ENCODE results near the gene PARP12. TPM values are rescaled to one million over a fixed set of nuclear protein-coding genes. Genes with fewer than 3 reads are reported as not detected.

Gene PARP12
- polyA plus RNA-seq, 1 experiment = 17.1 TPM

GRCh38 chr7:140033779-140034363 lies 28.9 kb downstream of the PARP12 start:
- H3K4me3 ChIP-seq (ENCODE audit: low read depth, low read length) = no peak overlapping the region
- H3K27me3 ChIP-seq (ENCODE audit: control insufficient read depth, insufficient read depth, low read length) = no peaks in the 10 kb centered on the region
- H3K27ac ChIP-seq (ENCODE audit: low read depth, low read length) = no peak overlapping the region
- DNase-seq (ENCODE audit: low read depth, low spot score) = no peak
- POLR2A ChIA-PET = no interaction called here
- CTCF ChIA-PET = interaction anchor here (1.1 kb wide), 1 partner anchor 603 kb away, joined by 6 read pairs; no protein-coding TSS in a partner anchor
- TF ChIP-seq CTCF (IDR thresholded peaks at IDR 0.05; ENCODE audit: low read depth, low read length) = no peak
- H3K9me3 ChIP-seq (ENCODE audit: control insufficient read depth, insufficient read depth, low read length) = no peaks in the 10 kb centered on the region

- Histone ChIP-seq H3K27ac (ENCODE audit: low read depth, low read length) (no peak overlapping the region), H3K4me3 (ENCODE audit: low read depth, low read length) (no peak overlapping the region), H3K9me3 (ENCODE audit: control insufficient read depth, insufficient read depth, low read length) (no peaks in the 10 kb centered on the region), H3K27me3 (ENCODE audit: control insufficient read depth, insufficient read depth, low read length) (no peaks in the 10 kb centered on the region)
- POLR2A ChIA-PET = no interaction called here
- no peak for TF ChIP-seq CTCF (IDR thresholded peaks at IDR 0.05; ENCODE audit: low read depth, low read length)
- CTCF ChIA-PET = interaction anchor here (1.1 kb wide), 1 partner anchor 602 kb away, joined by 6 read pairs; no protein-coding TSS in a partner anchor
- no peak for DNase-seq (ENCODE audit: low read depth, low spot score)
These were observed 29.7 kb downstream of the PARP12 start for GRCh38 chr7:140033036-140033435.

GRCh38 chr7:140031364-140031763 lies 31.4 kb downstream of the PARP12 start:
- H3K27me3 ChIP-seq (ENCODE audit: control insufficient read depth, insufficient read depth, low read length) = no peaks in the 10 kb centered on the region
- DNase-seq (ENCODE audit: low read depth, low spot score) = no peak
- POLR2A ChIA-PET = no interaction called here
- H3K27ac ChIP-seq (ENCODE audit: low read depth, low read length) = no peak overlapping the region
- no peak overlapping the region for H3K4me3 ChIP-seq (ENCODE audit: low read depth, low read length)
- CTCF ChIA-PET = no interaction called here
- TF ChIP-seq CTCF (IDR thresholded peaks at IDR 0.05; ENCODE audit: low read depth, low read length) = no peak
- H3K9me3 ChIP-seq (ENCODE audit: control insufficient read depth, insufficient read depth, low read length) = no peaks in the 10 kb centered on the region

GRCh38 chr7:140029072-140029471 lies 33.7 kb downstream of the PARP12 start:
- no peak for DNase-seq (ENCODE audit: low read depth, low spot score)
- no peak overlapping the region for H3K4me3 ChIP-seq (ENCODE audit: low read depth, low read length)
- POLR2A ChIA-PET = no interaction called here
- H3K27ac ChIP-seq (ENCODE audit: low read depth, low read length) = no peak overlapping the region
- no peak for TF ChIP-seq CTCF (IDR thresholded peaks at IDR 0.05; ENCODE audit: low read depth, low read length)
- H3K9me3 ChIP-seq (ENCODE audit: control insufficient read depth, insufficient read depth, low read length) = no peaks in the 10 kb centered on the region
- no peaks in the 10 kb centered on the region for H3K27me3 ChIP-seq (ENCODE audit: control insufficient read depth, insufficient read depth, low read length)
- CTCF ChIA-PET = no interaction called here

- H3K4me3 ChIP-seq (ENCODE audit: low read depth, low read length) = no peak overlapping the region
- ChIA-PET CTCF (no interaction called here), POLR2A (no interaction called here)
- H3K27me3 ChIP-seq (ENCODE audit: control insufficient read depth, insufficient read depth, low read length) = no peaks in the 10 kb centered on the region
- no peaks in the 10 kb centered on the region for H3K9me3 ChIP-seq (ENCODE audit: control insufficient read depth, insufficient read depth, low read length)
- no peak for DNase-seq (ENCODE audit: low read depth, low spot score)
- no peak for TF ChIP-seq CTCF (IDR thresholded peaks at IDR 0.05; ENCODE audit: low read depth, low read length)
- H3K27ac ChIP-seq (ENCODE audit: low read depth, low read length) = no peak overlapping the region
These were observed 34.4 kb downstream of the PARP12 start for GRCh38 chr7:140028311-140028710.

Data from AG04450 (cell line).